Activated CD4-positive, alpha-beta memory T cell treated with anti-CD3 and anti-CD28 coated beads for 36 hours (primary cell): ENCODE measurements around the gene C5AR2. TPM values are rescaled to one million over a fixed set of nuclear protein-coding genes. Genes with fewer than 3 reads are reported as not detected.
A peak's percentile ranks its signal among the peaks of the same experiment; 100 is the strongest.
"Not testable (repeated sequence)": the region's sequence is repeated elsewhere in the genome, so short reads cannot be mapped to it uniquely, and the experiment has no call there.

Source experiments
- CTCF ChIA-PET: fragments of 350-600 bp; sonication (Branson Sonifier 250); formaldehyde crosslinking; loops from one replicate; lab custom pipeline; 2021; ENCODE audit warnings: antibody characterized with exemption, inconsistent platforms; lab: Charles Lee
- POLR2A ChIA-PET: fragments of 350-600 bp; sonication (Branson Sonifier 250); formaldehyde crosslinking; loops from one replicate; lab custom pipeline; 2021; ENCODE audit warnings: antibody characterized with exemption; lab: Charles Lee
- DNase-seq: peaks from one replicate; pipeline ENCODE4 v3.0.0-alpha.2; 2020
- H3K27ac Mint-ChIP-seq: one replicate; pipeline ENCODE4 v1.8.0; 2021; ENCODE audit warnings: mixed read lengths
- H3K27me3 Mint-ChIP-seq: one replicate; pipeline ENCODE4 v1.8.0; 2021; ENCODE audit warnings: mixed read lengths
- H3K36me3 Mint-ChIP-seq: one replicate; pipeline ENCODE4 v1.8.0; 2021; ENCODE audit warnings: mixed read lengths
- H3K4me1 Mint-ChIP-seq: one replicate; pipeline ENCODE4 v1.8.0; 2021; ENCODE audit warnings: low read depth, mixed read lengths
- H3K4me3 Mint-ChIP-seq: one replicate; pipeline ENCODE4 v1.8.0; 2021; ENCODE audit warnings: mild to moderate bottlenecking, mixed read lengths
- H3K9me3 Mint-ChIP-seq: one replicate; pipeline ENCODE4 v1.8.0; 2021; ENCODE audit warnings: mixed read lengths
- intact Hi-C: fragments of 100-400 bp; cut with micrococcal nuclease; formaldehyde crosslinking; loops from one replicate; pipeline ENCODE4 v1.15.1; 2023
- total RNA-seq, 2 experiments: library from RNA; stranded (reverse); gene quantifications; one replicate each; pipeline ENCODE4 v1.2.3, GENCODE V29; 2021

C5AR2 gene
- total RNA-seq, 2 experiments from 2014 or later = 0.05 to 0.07 TPM

DNA sequence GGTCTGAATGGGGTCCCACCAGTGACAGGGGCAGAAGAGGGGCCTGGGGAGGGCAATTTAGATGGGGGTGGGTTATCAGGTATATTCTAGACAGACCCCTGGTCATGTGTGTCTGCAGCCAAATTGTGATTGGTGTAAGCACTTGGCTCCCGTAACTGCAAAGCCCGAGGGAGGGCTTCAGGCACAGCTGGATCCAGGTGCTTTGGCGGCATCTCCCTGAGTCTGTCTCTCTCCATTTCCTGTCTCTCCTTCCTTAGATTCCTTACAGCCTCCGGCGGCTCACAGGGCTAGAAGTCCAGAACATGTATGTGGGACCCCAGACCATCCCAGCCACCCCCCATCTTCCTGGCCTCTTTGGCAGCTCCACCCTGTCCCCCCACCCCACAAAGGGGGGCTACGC, 48.6 kb downstream of the C5AR2 start:
- H3K4me3 Mint-ChIP-seq = no peak overlapping the region
- peaks cover 16% of the 10 kb centered on the region for H3K4me1 Mint-ChIP-seq
- H3K27ac Mint-ChIP-seq = no peak overlapping the region
- no peaks in the 10 kb centered on the region for H3K27me3 Mint-ChIP-seq
- no peaks in the 10 kb centered on the region for H3K9me3 Mint-ChIP-seq
- intact Hi-C loops = no loop called here
- H3K36me3 Mint-ChIP-seq = peaks cover 26% of the 10 kb centered on the region
- ChIA-PET CTCF (interaction anchor here (0.7 kb wide), 1 partner anchor 10 kb away, joined by 3 read pairs; no protein-coding TSS in a partner anchor), POLR2A (no interaction called here)
- DNase-seq = no peak

DNA sequence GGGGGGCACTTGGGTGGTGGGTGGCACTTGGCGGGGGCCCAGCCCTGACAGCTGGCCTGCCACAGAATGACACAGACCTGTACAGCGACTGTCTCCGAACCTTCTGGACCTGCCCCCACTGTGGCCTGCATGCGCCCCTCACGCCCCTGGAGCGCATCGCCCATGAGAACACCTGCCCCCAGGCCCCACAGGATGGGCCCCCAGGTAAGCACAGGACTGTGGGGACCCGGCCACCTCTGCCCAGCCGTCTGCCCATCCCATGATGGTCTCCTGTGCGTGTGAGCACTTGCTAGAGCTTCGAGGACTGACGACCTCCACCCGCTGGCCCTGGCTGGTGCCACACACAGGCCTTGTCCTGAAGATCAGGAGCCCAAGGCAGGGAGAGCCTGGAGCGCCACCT, 49.1 kb downstream of the C5AR2 start:
- Mint-ChIP-seq H3K27ac (no peak overlapping the region), H3K36me3 (peaks cover 22% of the 10 kb centered on the region), H3K4me3 (no peak overlapping the region), H3K4me1 (peaks cover 16% of the 10 kb centered on the region), H3K9me3 (no peaks in the 10 kb centered on the region), H3K27me3 (no peaks in the 10 kb centered on the region)
- no peak for DNase-seq
- CTCF ChIA-PET = interaction anchor here (1.1 to 1.3 kb wide), 2 partner anchors 10 to 47 kb away, joined by 3 to 6 read pairs; no protein-coding TSS in a partner anchor
- POLR2A ChIA-PET = no interaction called here
- intact Hi-C loops = no loop called here

DNA sequence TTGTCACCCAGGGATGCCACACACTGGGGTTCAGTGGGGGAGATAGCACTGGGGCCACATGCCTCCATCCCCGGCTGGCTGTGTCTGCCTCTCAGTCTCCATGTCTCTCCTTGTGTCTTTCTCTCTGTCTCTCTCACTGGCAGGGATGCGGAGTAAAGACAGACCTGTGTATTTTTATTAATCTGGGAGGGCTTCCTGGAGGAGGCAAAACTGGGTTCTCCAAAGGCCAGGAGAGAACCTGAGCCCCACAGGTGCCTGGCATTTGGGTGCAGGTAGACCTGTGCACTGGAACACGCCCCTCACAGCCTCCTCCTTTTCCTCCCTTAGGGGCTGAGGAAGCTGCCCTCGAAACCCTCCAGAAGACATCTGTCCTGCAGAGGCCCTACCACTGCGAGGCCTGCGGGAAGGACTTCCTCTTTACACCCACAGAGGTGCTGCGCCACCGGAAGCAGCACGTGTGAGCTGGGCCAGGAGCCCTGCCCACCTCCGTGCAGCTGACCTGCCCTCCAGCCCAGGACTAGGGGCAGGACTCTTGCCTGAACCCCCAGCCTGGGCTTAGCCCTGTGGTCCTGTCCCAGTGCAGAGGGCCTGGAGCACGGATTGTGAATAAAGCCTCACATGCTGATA, 49.8 kb downstream of the C5AR2 start:
- no peak overlapping the region for H3K27ac Mint-ChIP-seq
- ChIA-PET CTCF (interaction anchor here (0.8 to 1.3 kb wide), 3 partner anchors 10 to 46 kb away, joined by 3 to 6 read pairs (median 3); partner anchors contain the start of gene DHX34), POLR2A (no interaction called here)
- H3K4me3 Mint-ChIP-seq = no peak overlapping the region
- peak; percentile 20 for DNase-seq
- no peaks in the 10 kb centered on the region for H3K27me3 Mint-ChIP-seq
- intact Hi-C loops = no loop called here
- H3K9me3 Mint-ChIP-seq = no peaks in the 10 kb centered on the region
- peaks cover 20% of the 10 kb centered on the region for H3K36me3 Mint-ChIP-seq
- peaks cover 16% of the 10 kb centered on the region for H3K4me1 Mint-ChIP-seq

DNA sequence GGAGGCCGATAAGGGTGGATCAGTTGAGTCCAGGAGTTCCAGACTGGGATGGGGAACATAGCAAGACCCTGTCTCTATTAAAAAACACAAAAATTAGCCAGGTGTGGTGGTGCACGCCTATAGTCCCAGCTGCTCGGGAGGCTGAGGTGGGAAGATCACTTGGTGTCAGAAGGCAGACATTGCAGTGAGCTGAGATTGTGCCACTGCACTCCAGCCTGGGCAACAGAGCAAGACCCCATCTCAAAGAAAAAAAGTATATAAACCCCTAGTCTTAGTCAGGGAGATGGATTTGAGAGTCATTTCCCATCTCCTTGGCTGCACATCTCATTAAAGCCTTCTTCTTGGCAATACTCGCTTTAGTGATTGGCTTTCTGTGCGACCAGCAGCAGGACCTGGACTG, 51.9 kb downstream of the C5AR2 start:
- POLR2A ChIA-PET = interaction anchor here (0.7 kb wide), 1 partner anchor 34 kb away, joined by 5 read pairs; no protein-coding TSS in a partner anchor
- DNase-seq, H3K27ac Mint-ChIP-seq, H3K4me3 Mint-ChIP-seq, intact Hi-C loops, H3K27me3 Mint-ChIP-seq, H3K9me3 Mint-ChIP-seq: not testable (repeated sequence)
- CTCF ChIA-PET = interaction anchor here (0.6 to 1.7 kb wide), 2 partner anchors 13 to 91 kb away, joined by 3 read pairs; no protein-coding TSS in a partner anchor
- H3K36me3 Mint-ChIP-seq = peaks cover 14% of the 10 kb centered on the region
- peaks cover 16% of the 10 kb centered on the region for H3K4me1 Mint-ChIP-seq

DNA sequence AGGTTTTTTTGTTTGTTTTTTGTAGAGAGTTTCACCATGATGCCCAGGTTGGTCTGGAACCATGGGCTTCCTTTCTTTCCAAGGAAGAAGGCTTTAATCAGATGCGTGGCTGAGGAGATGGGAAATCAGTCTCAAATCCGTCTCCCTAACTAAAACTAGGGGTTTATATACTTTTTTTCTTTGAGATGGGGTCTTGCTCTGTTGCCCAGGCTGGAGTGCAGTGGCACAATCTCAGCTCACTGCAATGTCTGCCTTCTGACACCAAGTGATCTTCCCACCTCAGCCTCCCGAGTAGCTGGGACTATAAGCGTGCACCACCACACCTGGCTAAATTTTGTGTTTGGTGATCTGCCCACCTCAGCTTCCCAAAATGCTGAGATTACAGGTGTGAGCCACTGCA, 52.6 kb downstream of the C5AR2 start:
- Mint-ChIP-seq H3K36me3 (peaks cover 10% of the 10 kb centered on the region), H3K4me1 (peaks cover 16% of the 10 kb centered on the region)
- H3K27me3 Mint-ChIP-seq, DNase-seq, H3K27ac Mint-ChIP-seq, H3K4me3 Mint-ChIP-seq, H3K9me3 Mint-ChIP-seq, intact Hi-C loops: not testable (repeated sequence)
- POLR2A ChIA-PET = interaction anchor here (0.7 kb wide), 1 partner anchor 34 kb away, joined by 5 read pairs; no protein-coding TSS in a partner anchor
- CTCF ChIA-PET = interaction anchor here (1.7 kb wide), 1 partner anchor 92 kb away, joined by 3 read pairs; no protein-coding TSS in a partner anchor

DNA sequence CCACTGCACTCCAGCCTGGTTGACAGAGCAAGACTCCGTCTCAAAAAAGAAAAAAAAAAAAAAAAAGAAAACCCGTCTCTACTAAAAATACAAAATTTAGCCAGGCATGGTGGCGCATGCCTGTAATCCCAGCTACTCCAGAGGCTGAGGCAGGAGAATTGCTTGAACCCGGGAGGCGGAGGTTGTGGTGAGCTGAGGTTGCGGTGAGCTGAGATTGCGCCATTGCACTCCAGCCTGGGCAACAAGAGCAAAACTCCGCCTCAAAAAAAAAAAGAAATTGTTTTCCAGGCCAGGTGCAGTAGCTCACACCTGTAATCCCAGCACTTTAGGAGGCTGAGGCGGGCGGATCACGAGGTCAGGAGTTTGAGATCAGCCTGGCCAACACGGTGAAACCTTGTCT, 54.6 kb downstream of the C5AR2 start:
- CTCF ChIA-PET = interaction anchor here (0.7 kb wide), 1 partner anchor 297 kb away, joined by 5 read pairs; no protein-coding TSS in a partner anchor
- H3K36me3 Mint-ChIP-seq, H3K9me3 Mint-ChIP-seq, intact Hi-C loops, H3K27me3 Mint-ChIP-seq, DNase-seq, H3K27ac Mint-ChIP-seq, H3K4me3 Mint-ChIP-seq, POLR2A ChIA-PET: not testable (repeated sequence)
- H3K4me1 Mint-ChIP-seq = peaks cover 10% of the 10 kb centered on the region

DNA sequence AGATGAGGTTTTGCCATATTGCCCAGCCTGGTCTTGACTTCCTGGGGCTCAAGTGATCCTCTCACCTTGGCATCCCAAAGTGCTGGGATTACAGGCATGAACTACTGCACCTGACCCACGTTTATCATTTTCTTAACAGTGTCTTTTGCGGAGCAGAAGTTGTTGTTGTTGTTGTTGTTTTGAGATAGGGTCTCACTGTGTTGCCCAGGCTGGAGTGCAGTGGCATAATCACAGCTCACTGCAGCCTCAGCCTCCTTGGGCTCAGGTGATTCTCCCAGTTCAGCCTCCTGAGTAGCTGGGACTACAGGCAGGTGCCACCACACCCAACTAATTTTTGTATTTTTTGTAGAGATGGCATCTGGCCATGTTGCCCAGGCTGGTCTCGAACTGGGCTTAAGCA, 55.6 kb downstream of the C5AR2 start:
- not testable (repeated sequence) for DNase-seq, H3K27ac Mint-ChIP-seq
- CTCF ChIA-PET = interaction anchor here (0.9 kb wide), 1 partner anchor 39 kb away, joined by 3 read pairs; the partner anchor contains the start of gene DHX34

DNA sequence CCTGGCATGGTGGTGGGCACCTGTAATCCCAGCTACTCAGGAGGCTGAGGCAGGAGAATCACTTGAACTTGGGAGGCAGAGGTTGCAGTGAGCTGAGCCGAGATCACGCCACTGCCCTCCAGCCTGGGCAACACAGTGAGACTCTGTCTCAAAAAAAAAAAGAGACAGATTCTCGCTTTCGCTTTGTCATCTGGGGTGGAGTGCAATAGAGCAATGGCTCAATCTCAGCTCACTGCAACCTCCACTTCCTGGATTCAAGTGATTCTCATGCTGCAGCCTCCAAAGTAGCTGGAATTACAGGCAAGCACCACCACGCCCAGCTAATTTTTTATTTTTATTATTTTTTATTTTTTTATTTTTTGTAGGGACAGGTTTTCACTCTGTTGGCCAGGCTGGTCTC, 56.7 kb downstream of the C5AR2 start:
- H3K4me3 Mint-ChIP-seq, H3K9me3 Mint-ChIP-seq, H3K27ac Mint-ChIP-seq, H3K4me1 Mint-ChIP-seq, H3K27me3 Mint-ChIP-seq, POLR2A ChIA-PET, H3K36me3 Mint-ChIP-seq, DNase-seq, intact Hi-C loops: not testable (repeated sequence)
- CTCF ChIA-PET = interaction anchor here (0.7 to 1.3 kb wide), 4 partner anchors 40 to 104 kb away, joined by 3 to 4 read pairs (median 4); partner anchors contain the start of gene DHX34

More for the DNA sequence above, 55.6 kb downstream of the C5AR2 start:
- intact Hi-C loops, H3K4me1 Mint-ChIP-seq, H3K27me3 Mint-ChIP-seq, POLR2A ChIA-PET, H3K4me3 Mint-ChIP-seq, H3K36me3 Mint-ChIP-seq, H3K9me3 Mint-ChIP-seq: not testable (repeated sequence)

DNA sequence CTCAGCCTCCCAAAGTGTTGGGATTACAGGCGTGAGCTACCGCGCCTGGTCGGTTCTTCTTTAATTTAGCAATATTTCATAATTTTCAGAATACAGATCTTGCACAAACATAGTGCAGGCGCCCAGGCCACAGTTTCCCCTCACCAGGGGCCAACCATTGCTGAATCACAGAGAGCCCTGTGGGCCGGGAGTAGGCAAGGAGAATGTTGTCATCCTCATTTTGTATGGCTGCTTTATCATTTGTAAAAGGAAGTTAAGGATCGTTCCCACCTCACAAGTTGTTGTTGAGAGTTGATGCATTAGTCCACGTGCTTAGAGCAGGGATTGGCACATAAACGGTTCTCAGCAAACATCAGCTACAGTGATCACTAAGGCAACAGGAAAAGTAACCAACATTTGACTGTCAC, 57.2 kb downstream of the C5AR2 start:
- intact Hi-C loops = no loop called here
- CTCF ChIA-PET = interaction anchor here (0.7 to 1.3 kb wide), 3 partner anchors 85 to 104 kb away, joined by 3 to 4 read pairs (median 4); no protein-coding TSS in a partner anchor
- no peaks in the 10 kb centered on the region for H3K4me1 Mint-ChIP-seq
- POLR2A ChIA-PET = no interaction called here
- peaks cover 5% of the 10 kb centered on the region for H3K27me3 Mint-ChIP-seq
- H3K36me3 Mint-ChIP-seq = no peaks in the 10 kb centered on the region
- no peak overlapping the region for H3K27ac Mint-ChIP-seq
- no peak for DNase-seq
- H3K9me3 Mint-ChIP-seq = no peaks in the 10 kb centered on the region
- no peak overlapping the region for H3K4me3 Mint-ChIP-seq

DNA sequence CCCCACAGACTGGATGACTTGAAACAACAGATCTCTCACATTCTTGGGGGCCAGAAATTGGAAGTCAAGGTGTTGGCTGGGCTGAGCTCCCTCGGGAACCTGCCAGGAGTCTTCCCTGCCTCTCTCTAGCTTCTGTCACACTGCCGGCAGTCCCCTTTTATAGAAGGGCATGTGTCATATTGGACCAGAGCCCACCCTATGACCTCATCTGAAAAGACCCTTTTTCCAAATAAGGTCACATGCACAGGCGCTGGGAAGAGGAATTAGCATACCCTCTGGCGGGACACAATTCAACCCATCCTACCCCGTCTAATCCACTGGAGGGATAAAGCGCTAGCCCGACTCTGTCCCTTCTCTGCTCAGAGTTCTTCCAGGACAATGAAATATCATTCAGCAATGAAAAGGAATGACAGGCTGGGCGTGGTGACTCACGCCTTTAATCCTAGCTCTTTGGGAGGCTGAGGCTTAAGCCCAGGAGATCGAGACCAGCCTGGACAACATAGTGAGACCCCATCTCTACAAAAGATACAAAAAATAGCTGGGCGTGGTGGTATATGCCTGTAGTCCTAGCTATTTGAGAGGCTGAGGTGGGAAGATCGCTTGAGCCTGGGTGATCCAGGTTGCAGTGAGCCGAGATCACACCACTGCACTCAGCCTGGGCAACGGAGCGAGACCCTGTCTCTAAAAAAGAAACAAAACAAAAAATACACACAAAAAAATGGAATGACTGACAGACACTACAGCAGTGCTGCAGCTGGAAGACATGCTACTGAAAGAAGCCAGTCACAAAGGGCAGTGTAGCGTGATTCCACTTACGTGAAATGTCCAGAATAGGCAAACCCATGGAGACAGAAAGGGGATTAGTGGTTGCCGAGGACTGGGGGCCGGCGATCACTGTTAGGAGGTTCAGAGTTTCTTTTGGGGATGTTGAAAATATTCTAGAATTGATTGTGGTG, 58.8 kb downstream of the C5AR2 start:
- intact Hi-C loops = loop anchor here (1.0 kb wide), 1 partner anchor 95 kb away; no protein-coding TSS in a partner anchor
- Mint-ChIP-seq H3K4me1 (no peaks in the 10 kb centered on the region), H3K4me3 (no peak overlapping the region), H3K27me3 (peaks cover 5% of the 10 kb centered on the region), H3K9me3 (no peaks in the 10 kb centered on the region), H3K27ac (no peak overlapping the region), H3K36me3 (no peaks in the 10 kb centered on the region)
- DNase-seq = no peak
- ChIA-PET POLR2A (interaction anchor here (1.2 kb wide), 1 partner anchor 42 kb away, joined by 3 read pairs; the partner anchor contains the start of gene DHX34), CTCF (interaction anchor here (0.7 to 3.7 kb wide), 28 partner anchors 8 to 378 kb away, joined by 3 to 89 read pairs (median 5); partner anchors contain the start of genes DHX34 and INAFM1)

DNA sequence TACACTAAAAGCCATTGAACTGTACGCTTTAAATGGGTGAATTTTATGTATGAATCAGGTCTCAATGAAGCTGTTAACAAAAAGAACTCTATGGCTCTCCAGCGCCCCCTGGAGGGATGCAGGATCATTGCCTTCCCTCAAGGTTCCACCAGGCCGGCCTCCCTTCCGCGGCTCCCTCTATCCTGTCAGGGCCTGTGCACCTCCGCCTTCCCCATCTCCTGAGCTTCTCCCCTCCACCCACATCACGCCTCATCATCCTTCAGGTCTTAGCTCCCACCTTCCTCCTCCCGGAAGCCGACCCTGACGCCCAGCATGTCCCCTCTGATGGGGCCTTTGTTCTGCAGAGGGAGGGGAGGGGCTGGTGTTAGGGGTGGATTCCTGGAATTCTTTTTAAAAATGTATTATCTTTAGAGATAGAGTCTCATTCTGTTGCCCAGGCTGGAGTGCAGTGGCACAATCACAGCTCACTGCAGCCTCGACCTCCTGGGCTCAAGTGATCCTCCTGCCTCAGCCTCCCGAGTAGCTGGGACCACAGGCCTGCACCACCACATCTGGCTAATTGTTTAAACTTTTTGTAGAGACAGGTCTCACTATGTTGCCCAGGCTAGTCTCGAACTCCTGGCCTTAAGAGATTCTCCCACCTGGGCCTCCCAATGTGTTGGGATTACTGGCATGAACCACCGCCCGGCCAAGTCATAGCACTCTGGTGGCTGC, 59.7 kb downstream of the C5AR2 start:
- CTCF ChIA-PET = interaction anchor here (0.7 to 3.7 kb wide), 27 partner anchors 9 to 379 kb away, joined by 3 to 89 read pairs (median 5); partner anchors contain the start of genes DHX34 and INAFM1
- H3K36me3 Mint-ChIP-seq = no peaks in the 10 kb centered on the region
- H3K27ac Mint-ChIP-seq = no peak overlapping the region

More for the DNA sequence above, 59.7 kb downstream of the C5AR2 start:
- Mint-ChIP-seq H3K4me3 (no peak overlapping the region), H3K4me1 (no peaks in the 10 kb centered on the region), H3K9me3 (no peaks in the 10 kb centered on the region), H3K27me3 (peaks cover 5% of the 10 kb centered on the region)
- POLR2A ChIA-PET = interaction anchor here (1.2 kb wide), 1 partner anchor 43 kb away, joined by 3 read pairs; the partner anchor contains the start of gene DHX34
- intact Hi-C loops = loop anchor here (1.0 kb wide), 1 partner anchor 95 kb away; no protein-coding TSS in a partner anchor
- peak; percentile 87 for DNase-seq
